Measurements from ENCODE around the gene SPAG9.

SPAG9 gene

DNA sequence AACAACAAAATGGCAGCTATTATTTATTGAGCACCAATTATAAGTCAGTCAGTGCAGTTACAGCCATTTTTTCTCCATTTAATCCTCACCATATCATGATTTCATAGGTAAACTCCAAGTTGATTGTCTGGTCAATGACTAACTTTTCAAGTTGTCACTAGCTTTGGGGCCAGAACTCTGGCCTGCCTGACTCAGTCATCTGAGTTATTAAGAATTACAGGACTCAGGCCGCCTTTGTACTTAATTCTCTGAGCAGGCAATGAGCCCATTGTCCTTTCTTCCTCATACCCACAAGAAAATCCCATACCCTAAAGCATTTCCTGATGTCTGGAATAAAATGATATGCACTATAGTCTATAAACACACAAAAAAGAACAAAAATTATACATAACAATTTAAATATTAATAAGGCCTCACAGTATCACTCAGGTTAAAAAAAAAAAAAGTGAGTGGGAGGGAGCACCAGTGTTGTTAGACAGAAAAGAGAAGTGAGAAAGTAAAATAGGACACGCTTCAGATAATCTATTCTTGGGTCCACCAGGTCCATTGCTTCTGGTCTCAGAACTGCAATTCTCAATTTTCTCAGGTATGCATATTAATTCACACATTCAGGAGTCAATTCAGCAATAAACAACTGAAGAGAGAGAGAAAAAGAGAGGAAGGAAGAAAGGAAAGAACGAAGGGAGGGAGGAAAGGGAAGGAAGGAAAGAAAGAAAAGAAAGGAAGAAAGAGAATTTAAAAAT is 70.2 kb downstream of the SPAG9 start:
- Histone ChIP-seq H4K20me1 (ENCODE audit: insufficient read depth, low read length) (peaks cover 4% of the 10 kb centered on the region; the same call in 1 of the 2 replicates), H3K4me3 (ENCODE audit: low read depth in 1 of 2, low read length in 2 of 2) (no peak overlapping the region), H3K4me1 (ENCODE audit: insufficient read depth, low read length) (no peaks in the 10 kb centered on the region), H2AFZ (ENCODE audit: low read depth, low read length) (no peak overlapping the region), H3K9ac (ENCODE audit: low read depth, low read length) (no peak overlapping the region), H3K9me3 (ENCODE audit: insufficient read depth, low read length, severe bottlenecking) (no peaks in the 10 kb centered on the region), H3K36me3 (ENCODE audit: insufficient read depth, low read length) (no peaks in the 10 kb centered on the region), H3K79me2 (ENCODE audit: insufficient read depth, low read length) (peaks cover 10% of the 10 kb centered on the region; the same call in 1 of the 2 replicates), H3K27ac (ENCODE audit: low read length) (no peak overlapping the region), H3K27me3 (ENCODE audit: insufficient read depth, low read length, poor library complexity) (no peaks in the 10 kb centered on the region), H3K4me2 (ENCODE audit: insufficient read depth, low read length) (no peak overlapping the region)
- DNase-seq (no peak), ATAC-seq (ENCODE audit: insufficient read depth, low read depth) (no peak)
- TF ChIP-seq EZH2 (IDR thresholded peaks at IDR 0.05; ENCODE audit: borderline replicate concordance, low read depth, low read length, severe bottlenecking) (no peak), CTCF (IDR thresholded peaks at IDR 0.05; ENCODE audit: borderline replicate concordance, extremely low read depth, low read length, poor library complexity, severe bottlenecking) (no peak)

- no peak overlapping the region for H3K4me3 ChIP-seq (ENCODE audit: low read depth in 1 of 2, low read length in 2 of 2)
- H3K79me2 ChIP-seq (ENCODE audit: insufficient read depth, low read length) = no peaks in the 10 kb centered on the region
- DNase-seq (no peak), ATAC-seq (ENCODE audit: insufficient read depth, low read depth) (peak; percentile 39; the same call in 1 of the 3 replicates)
- H3K27me3 ChIP-seq (ENCODE audit: insufficient read depth, low read length, poor library complexity) = no peaks in the 10 kb centered on the region
- no peak overlapping the region for H3K27ac ChIP-seq (ENCODE audit: low read length)
- H3K4me2 ChIP-seq (ENCODE audit: insufficient read depth, low read length) = no peak overlapping the region
- H3K36me3 ChIP-seq (ENCODE audit: insufficient read depth, low read length) = no peaks in the 10 kb centered on the region
- no peak overlapping the region for H2AFZ ChIP-seq (ENCODE audit: low read depth, low read length)
- peaks cover 4% of the 10 kb centered on the region; the same call in 1 of the 2 replicates for H4K20me1 ChIP-seq (ENCODE audit: insufficient read depth, low read length)
- H3K9me3 ChIP-seq (ENCODE audit: insufficient read depth, low read length, severe bottlenecking) = no peaks in the 10 kb centered on the region
- no peak overlapping the region for H3K9ac ChIP-seq (ENCODE audit: low read depth, low read length)
- no peak for TF ChIP-seq EZH2 (IDR thresholded peaks at IDR 0.05; ENCODE audit: borderline replicate concordance, low read depth, low read length, severe bottlenecking)
- no peak for TF ChIP-seq CTCF (IDR thresholded peaks at IDR 0.05; ENCODE audit: borderline replicate concordance, extremely low read depth, low read length, poor library complexity, severe bottlenecking)
- H3K4me1 ChIP-seq (ENCODE audit: insufficient read depth, low read length) = no peaks in the 10 kb centered on the region
Measured at GRCh38 chr17:51046514-51047384, 73.9 kb downstream of the SPAG9 start.

- Histone ChIP-seq H3K4me1 (ENCODE audit: insufficient read depth, low read length) (no peaks in the 10 kb centered on the region), H3K27ac (ENCODE audit: low read length) (no peak overlapping the region), H3K9me3 (ENCODE audit: insufficient read depth, low read length, severe bottlenecking) (no peaks in the 10 kb centered on the region), H3K4me2 (ENCODE audit: insufficient read depth, low read length) (no peak overlapping the region), H3K27me3 (ENCODE audit: insufficient read depth, low read length, poor library complexity) (no peaks in the 10 kb centered on the region), H3K9ac (ENCODE audit: low read depth, low read length) (no peak overlapping the region), H3K79me2 (ENCODE audit: insufficient read depth, low read length) (no peaks in the 10 kb centered on the region), H4K20me1 (ENCODE audit: insufficient read depth, low read length) (peaks cover 4% of the 10 kb centered on the region; the same call in 1 of the 2 replicates), H3K36me3 (ENCODE audit: insufficient read depth, low read length) (peaks cover 5% of the 10 kb centered on the region; the same call in 1 of the 2 replicates), H2AFZ (ENCODE audit: low read depth, low read length) (no peak overlapping the region), H3K4me3 (ENCODE audit: low read depth in 1 of 2, low read length in 2 of 2) (no peak overlapping the region)
- no peak for ATAC-seq (ENCODE audit: insufficient read depth, low read depth)
- TF ChIP-seq CTCF (IDR thresholded peaks at IDR 0.05; ENCODE audit: borderline replicate concordance, extremely low read depth, low read length, poor library complexity, severe bottlenecking) (no peak), EZH2 (IDR thresholded peaks at IDR 0.05; ENCODE audit: borderline replicate concordance, low read depth, low read length, severe bottlenecking) (no peak)
- no peak for DNase-seq
Measured at GRCh38 chr17:51046046-51046445, 74.6 kb downstream of the SPAG9 start.

Data from DND-41 (cell line).